Measurements from ENCODE around the gene TBC1D21. TPM values are rescaled to one million over a fixed set of nuclear protein-coding genes. Genes with fewer than 3 reads are reported as not detected.

The TBC1D21 gene
- total RNA-seq, 6 donors from 2014 or later = not detected

DNA sequence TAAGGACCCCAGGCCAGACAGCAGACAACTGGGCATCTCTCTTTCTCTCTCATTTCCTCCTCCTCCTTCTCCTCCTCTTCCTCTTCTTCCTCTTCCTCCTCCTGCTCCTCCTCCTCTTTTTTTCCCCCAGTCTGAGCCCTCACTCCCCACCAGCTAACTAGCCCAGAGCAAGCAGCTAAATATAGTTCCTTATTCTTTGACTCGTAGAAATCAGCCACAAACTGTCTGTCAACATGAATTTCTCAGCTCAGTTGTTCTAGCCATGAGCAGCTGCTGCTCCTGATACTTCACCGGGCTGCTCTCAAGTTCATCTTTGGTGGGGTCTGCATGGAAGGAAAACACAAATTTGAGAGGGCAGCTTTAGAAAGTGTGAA is 33.7 kb downstream of the TBC1D21 start:
- Histone ChIP-seq H3K4me1 (no peaks in the 10 kb centered on the region), H3K27me3 (no peaks in the 10 kb centered on the region), H3K27ac (no peak overlapping the region), H3K4me3 (no peak overlapping the region), H3K36me3 (no peaks in the 10 kb centered on the region), H3K9me3 (no peaks in the 10 kb centered on the region)
- DNase-seq (no peak), ATAC-seq (ENCODE audit: low FRiP score in 2 of 2) (no peak)
- no peak for TF ChIP-seq POLR2A (IDR thresholded peaks at IDR 0.05)
- no peak for TF ChIP-seq EP300 (IDR thresholded peaks at IDR 0.05)
- TF ChIP-seq CTCF (IDR thresholded peaks at IDR 0.05) = no peak
- no peak for TF ChIP-seq POLR2AphosphoS5 (IDR thresholded peaks at IDR 0.05)
- 50 to 71% methylated on average over 2 of the region's 2 CpGs for WGBS, 2 donors

- no peaks in the 10 kb centered on the region for H3K36me3 ChIP-seq
- no peak overlapping the region for H3K27ac ChIP-seq
- TF ChIP-seq POLR2A (IDR thresholded peaks at IDR 0.05) (no peak), POLR2AphosphoS5 (IDR thresholded peaks at IDR 0.05) (no peak), CTCF (IDR thresholded peaks at IDR 0.05) (peak; percentile 80 to 90 (median 82))
- H3K4me3 ChIP-seq = no peak overlapping the region
- DNase-seq (peak; percentile 83 to 88), ATAC-seq (ENCODE audit: low FRiP score in 2 of 2) (peak; percentile 89 to 95)
- H3K9me3 ChIP-seq = no peaks in the 10 kb centered on the region
- H3K4me1 ChIP-seq = no peaks in the 10 kb centered on the region
- 15 to 19% methylated on average over 6 to 7 of the region's 7 CpGs for WGBS, 2 donors
- no peaks in the 10 kb centered on the region for H3K27me3 ChIP-seq
Measured at GRCh38 chr15:73908030-73908821, 34.9 kb downstream of the TBC1D21 start.

GRCh38 chr15:73908822-73909122 is 35.4 kb downstream of the TBC1D21 start:
- no peaks in the 10 kb centered on the region for H3K27me3 ChIP-seq
- no peak overlapping the region for H3K4me3 ChIP-seq
- WGBS, 2 donors = 94 to 95% methylated on average over 2 of the region's 2 CpGs
- no peaks in the 10 kb centered on the region for H3K4me1 ChIP-seq
- H3K9me3 ChIP-seq = no peaks in the 10 kb centered on the region
- no peak overlapping the region for H3K27ac ChIP-seq
- ATAC-seq (ENCODE audit: low FRiP score in 2 of 2) (no peak), DNase-seq (no peak)
- no peaks in the 10 kb centered on the region for H3K36me3 ChIP-seq
- no peak for TF ChIP-seq POLR2AphosphoS5 (IDR thresholded peaks at IDR 0.05)
- TF ChIP-seq POLR2A (IDR thresholded peaks at IDR 0.05) = no peak
- no peak for TF ChIP-seq EP300 (IDR thresholded peaks at IDR 0.05)
- no peak for TF ChIP-seq CTCF (IDR thresholded peaks at IDR 0.05)

GRCh38 chr15:73909651-73910050 is 36.3 kb downstream of the TBC1D21 start:
- no peak for TF ChIP-seq POLR2AphosphoS5 (IDR thresholded peaks at IDR 0.05)
- TF ChIP-seq POLR2A (IDR thresholded peaks at IDR 0.05) = no peak
- TF ChIP-seq EP300 (IDR thresholded peaks at IDR 0.05) = no peak
- no peak for TF ChIP-seq CTCF (IDR thresholded peaks at IDR 0.05)
- 68 to 86% methylated on average over 2 of the region's 2 CpGs for WGBS, 2 donors
- H3K27me3 ChIP-seq = no peaks in the 10 kb centered on the region
- H3K27ac ChIP-seq = no peak overlapping the region
- no peaks in the 10 kb centered on the region for H3K4me1 ChIP-seq
- no peak for ATAC-seq (ENCODE audit: low FRiP score in 2 of 2)
- H3K4me3 ChIP-seq = no peak overlapping the region
- H3K9me3 ChIP-seq = no peaks in the 10 kb centered on the region
- H3K36me3 ChIP-seq = no peaks in the 10 kb centered on the region
- DNase-seq = no peak
